H1 (cell line): ENCODE results near the gene CYP1A1.

ENCODE experiments used
- BRCA1 ChIP-seq: IDR thresholded peaks from 2 replicates; pipeline ENCODE4 v1.6.1; 2012; ENCODE audit warnings: low read depth, low read length, improper control_type of control experiment
- CEBPB ChIP-seq: IDR thresholded peaks from 2 replicates; pipeline ENCODE4 v1.6.1; 2012; ENCODE audit warnings: low read depth, low read length
- CREB1 ChIP-seq: IDR thresholded peaks from 2 replicates; pipeline ENCODE4 v1.6.1; 2012; ENCODE audit warnings: inconsistent platforms
- CTBP2 ChIP-seq: IDR thresholded peaks from 2 replicates; pipeline ENCODE4 v1.7.0; 2011; ENCODE audit warnings: borderline replicate concordance, mild to moderate bottlenecking, moderate library complexity, mixed read lengths, low read length; ENCODE audit not compliant: insufficient read depth, insufficient read length
- HDAC6 ChIP-seq: IDR thresholded peaks from one replicate; pipeline ENCODE4 v1.7.1; 2012; ENCODE audit warnings: low read depth, mild to moderate bottlenecking, inconsistent platforms, low read length, moderate library complexity
- JUND ChIP-seq: IDR thresholded peaks from 2 replicates; pipeline ENCODE4 v1.6.1; 2011; ENCODE audit warnings: mild to moderate bottlenecking, improper control_type of control experiment, low read length
- MAX ChIP-seq: IDR thresholded peaks from 2 replicates; pipeline ENCODE4 v1.6.1; 2012; ENCODE audit warnings: inconsistent platforms
- POLR2A ChIP-seq, 2 experiments: IDR thresholded peaks; 1 replicate in 1 of 2; 2 replicates in 1 of 2; pipeline ENCODE4 v1.6.1; 2011; ENCODE audit warnings: low read depth in 2 of 2, low read length in 2 of 2, mild to moderate bottlenecking in 2 of 2; ENCODE audit errors: control extremely low read depth in 1 of 2
- POU5F1 ChIP-seq: IDR thresholded peaks from 2 replicates; pipeline ENCODE4 v1.6.1; 2011; ENCODE audit warnings: low read depth, mild to moderate bottlenecking, low read length, moderate library complexity
- RNF2 ChIP-seq: fragments of 200-900, 300-1000 bp; sonication (generic); IDR thresholded peaks from 2 replicates; pipeline ENCODE4 v1.7.1; 2016; ENCODE audit warnings: borderline replicate concordance, low read depth, mild to moderate bottlenecking, antibody characterized with exemption, low read length; ENCODE audit not compliant: poor library complexity, severe bottlenecking; ENCODE audit errors: missing control alignments
- SP1 ChIP-seq: IDR thresholded peaks from 2 replicates; pipeline ENCODE4 v1.6.1; 2011; ENCODE audit warnings: low read depth, low read length
- TAF1 ChIP-seq: IDR thresholded peaks from 2 replicates; pipeline ENCODE4 v1.6.1; 2011; ENCODE audit warnings: mild to moderate bottlenecking, low read depth, low read length
- ZNF274 ChIP-seq: IDR thresholded peaks from 2 replicates; pipeline ENCODE4 v1.7.0; 2012; ENCODE audit warnings: low read length, borderline replicate concordance; ENCODE audit errors: extremely low read depth
- TF ChIP-seq, protein P1 (sequence below), 3 experiments: IDR thresholded peaks; 1 replicate in 2 of 3; 2 replicates in 1 of 3; pipeline versions ENCODE4 v1.5.1 to v1.6.1; 2011; ENCODE audit warnings: low read length in 3 of 3, mild to moderate bottlenecking in 3 of 3, inconsistent platforms in 2 of 3, low read depth in 1 of 3, moderate library complexity in 1 of 3; ENCODE audit not compliant: insufficient read depth in 1 of 3; ENCODE audit errors: control extremely low read depth in 1 of 3

DNA sequence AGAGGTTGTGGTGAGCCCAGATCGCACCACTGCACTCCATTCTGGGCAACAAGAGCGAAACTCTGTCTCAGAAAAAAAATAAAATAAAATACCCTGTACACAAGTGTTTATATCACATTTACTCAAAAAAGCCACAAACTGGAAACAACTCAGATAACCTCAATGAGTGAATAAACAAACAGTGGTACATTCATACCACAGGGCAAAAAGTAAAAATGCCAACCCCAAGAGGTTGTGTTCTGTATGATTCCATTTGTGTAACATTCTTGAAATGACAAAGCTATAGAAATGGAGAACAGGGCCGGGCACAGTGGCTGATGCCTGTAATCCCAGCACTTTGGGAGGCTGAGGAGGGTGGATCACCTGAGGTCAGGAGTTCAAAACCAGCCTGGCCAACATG is 42.4 kb downstream of the CYP1A1 start:
- TF ChIP-seq BRCA1 (no peak), MAX (no peak), RNF2 (no peak), TAF1 (no peak), ZNF274 (no peak), CREB1 (no peak), CTBP2 (no peak), HDAC6 (no peak), POU5F1 (no peak), CEBPB (no peak), JUND (no peak), POLR2A (IDR thresholded peaks at IDR 0.05; ENCODE audit: control extremely low read depth in 1 of 2, low read depth in 2 of 2, low read length in 2 of 2) (no peak), SP1 (no peak)
- TF ChIP-seq, protein P1, sequence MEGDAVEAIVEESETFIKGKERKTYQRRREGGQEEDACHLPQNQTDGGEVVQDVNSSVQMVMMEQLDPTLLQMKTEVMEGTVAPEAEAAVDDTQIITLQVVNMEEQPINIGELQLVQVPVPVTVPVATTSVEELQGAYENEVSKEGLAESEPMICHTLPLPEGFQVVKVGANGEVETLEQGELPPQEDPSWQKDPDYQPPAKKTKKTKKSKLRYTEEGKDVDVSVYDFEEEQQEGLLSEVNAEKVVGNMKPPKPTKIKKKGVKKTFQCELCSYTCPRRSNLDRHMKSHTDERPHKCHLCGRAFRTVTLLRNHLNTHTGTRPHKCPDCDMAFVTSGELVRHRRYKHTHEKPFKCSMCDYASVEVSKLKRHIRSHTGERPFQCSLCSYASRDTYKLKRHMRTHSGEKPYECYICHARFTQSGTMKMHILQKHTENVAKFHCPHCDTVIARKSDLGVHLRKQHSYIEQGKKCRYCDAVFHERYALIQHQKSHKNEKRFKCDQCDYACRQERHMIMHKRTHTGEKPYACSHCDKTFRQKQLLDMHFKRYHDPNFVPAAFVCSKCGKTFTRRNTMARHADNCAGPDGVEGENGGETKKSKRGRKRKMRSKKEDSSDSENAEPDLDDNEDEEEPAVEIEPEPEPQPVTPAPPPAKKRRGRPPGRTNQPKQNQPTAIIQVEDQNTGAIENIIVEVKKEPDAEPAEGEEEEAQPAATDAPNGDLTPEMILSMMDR (IDR thresholded peaks at IDR 0.05; ENCODE audit: control extremely low read depth in 1 of 3, insufficient read depth in 1 of 3, low read depth in 1 of 3, low read length in 3 of 3), result no peak
